OCI-M1 (cell line): ENCODE data around the gene CACNG4.

Experiments used
- DNase-seq: peaks from one replicate; lab custom pipeline; 2025; lab: John Stamatoyannopoulos, UW

CACNG4 gene

GRCh38 chr17:66985338-66986237 lies 21.1 kb downstream of the CACNG4 start:
- DNase-seq, result no peak

- DNase-seq, result no peak
These were observed 22.2 kb downstream of the CACNG4 start for GRCh38 chr17:66986659-66987058.

DNA sequence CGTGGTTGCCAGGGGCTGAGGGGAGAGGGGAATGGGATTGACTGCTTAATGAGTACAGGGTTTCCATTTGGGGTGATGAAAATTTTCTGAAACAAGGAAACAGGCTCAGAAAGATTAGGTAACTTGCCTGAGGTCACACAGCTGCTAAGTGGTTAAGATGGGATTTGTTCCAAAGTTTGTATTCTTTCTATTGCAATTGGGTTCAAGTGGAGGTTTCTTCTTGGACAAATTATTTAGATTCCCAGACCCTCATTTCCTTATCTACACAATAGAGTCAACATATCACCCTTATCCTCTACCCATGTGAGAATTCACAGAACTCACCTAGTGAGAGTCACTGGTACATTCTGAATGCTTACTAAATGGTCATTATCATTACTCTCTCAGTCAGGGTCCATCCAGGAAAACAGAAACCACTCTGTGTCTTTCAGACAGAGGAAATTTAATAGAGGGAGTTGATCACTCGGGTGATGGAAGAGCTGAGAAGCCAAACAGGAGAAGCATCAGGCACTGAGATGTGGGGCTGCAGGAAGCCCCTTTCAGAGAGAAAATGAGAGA lies 22.6 kb downstream of the CACNG4 start:
- DNase-seq, result no peak

- DNase-seq, result no peak
These were observed 23.7 kb downstream of the CACNG4 start for GRCh38 chr17:66988069-66988798.

DNA sequence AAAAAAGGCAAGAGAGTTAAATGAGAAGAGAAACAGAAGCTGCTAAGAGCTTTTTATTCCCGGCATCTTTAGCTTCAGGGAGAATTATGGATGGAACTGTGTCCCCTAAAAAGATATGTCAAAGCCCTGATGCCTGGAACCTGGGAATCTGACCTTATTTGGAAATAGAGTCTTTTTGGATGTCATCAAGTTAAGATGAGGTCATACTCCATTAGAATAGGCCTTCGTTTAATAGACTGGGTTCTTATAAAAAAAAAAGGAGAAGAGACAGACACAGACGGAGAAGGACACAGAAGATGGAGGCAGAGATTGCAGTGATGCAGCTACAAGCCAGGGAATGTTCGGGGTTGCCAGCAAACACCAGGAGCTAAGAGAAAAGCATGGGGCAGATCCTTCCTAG lies 24.6 kb downstream of the CACNG4 start:
- no peak for DNase-seq

DNA sequence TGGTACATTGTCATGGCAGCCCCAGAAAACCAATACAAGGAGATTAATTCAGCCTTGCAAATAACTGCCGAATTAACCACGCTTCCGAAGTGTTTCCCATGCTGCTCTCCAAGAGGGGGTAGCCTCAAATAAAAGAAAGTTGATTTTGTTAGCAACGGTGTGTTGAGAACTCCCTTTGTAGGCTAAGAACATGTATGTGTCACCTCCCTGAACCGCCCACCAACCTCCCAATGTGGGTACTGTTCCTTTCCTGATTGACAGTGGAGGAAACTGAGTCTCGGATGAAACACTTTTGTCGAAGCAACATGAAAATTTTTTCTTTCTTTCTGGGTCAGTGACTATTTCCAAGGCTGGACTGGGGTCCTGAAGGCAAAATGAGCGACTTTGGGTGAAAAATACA lies 25.1 kb downstream of the CACNG4 start:
- no peak for DNase-seq

DNA sequence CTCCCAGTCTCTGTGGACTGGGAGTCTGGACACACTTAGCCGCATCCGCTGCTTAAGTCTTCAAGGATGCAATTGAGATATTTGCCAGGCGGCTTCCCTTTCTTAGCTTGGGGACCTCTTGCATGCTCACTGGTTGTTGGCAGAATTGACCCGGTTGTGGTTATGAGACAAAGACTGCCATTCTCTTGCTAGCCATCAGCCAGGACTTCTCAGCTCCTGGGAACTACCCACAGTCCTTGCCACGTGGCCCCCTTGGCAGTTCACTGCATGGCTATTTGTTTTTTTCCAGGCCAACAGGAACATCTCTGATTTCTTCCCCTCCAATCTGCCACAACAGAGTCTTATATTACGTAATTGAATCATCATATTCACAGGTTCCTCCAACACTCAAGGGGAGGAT lies 25.5 kb downstream of the CACNG4 start:
- no peak for DNase-seq

- DNase-seq, result no peak
These were observed 28.5 kb downstream of the CACNG4 start for GRCh38 chr17:66992911-66993442.

- no peak for DNase-seq
These were observed 29.9 kb downstream of the CACNG4 start for GRCh38 chr17:66994361-66994760.

DNA sequence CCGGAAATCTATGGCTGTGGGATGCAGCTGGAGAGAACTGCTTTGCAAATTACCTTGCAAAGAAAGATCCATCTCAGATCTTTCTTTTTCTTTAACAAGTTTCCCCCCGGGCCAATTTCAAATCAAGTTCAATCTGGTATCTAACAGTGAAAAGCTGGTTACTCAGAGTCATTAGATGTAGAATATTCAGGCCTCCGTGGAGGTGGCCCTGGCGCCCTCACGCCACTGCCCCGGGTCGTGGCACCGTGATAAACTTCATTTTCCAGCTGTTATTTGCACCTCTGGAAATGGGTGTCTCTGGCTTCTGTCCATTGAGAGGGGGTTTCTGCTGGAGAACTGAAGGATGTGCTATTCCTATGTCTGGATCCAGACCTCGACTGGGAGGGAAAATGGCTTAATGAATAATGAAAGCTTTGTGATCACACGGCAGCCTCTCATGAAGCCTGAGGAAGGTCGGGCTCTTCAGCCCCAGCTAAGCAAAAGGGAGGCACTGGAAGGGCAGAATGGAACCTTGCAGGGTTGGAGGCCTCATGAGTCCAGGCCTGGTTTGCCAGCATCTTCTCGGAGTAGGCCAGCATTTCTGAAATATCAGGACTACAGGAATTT lies 30.5 kb downstream of the CACNG4 start:
- no peak for DNase-seq

DNA sequence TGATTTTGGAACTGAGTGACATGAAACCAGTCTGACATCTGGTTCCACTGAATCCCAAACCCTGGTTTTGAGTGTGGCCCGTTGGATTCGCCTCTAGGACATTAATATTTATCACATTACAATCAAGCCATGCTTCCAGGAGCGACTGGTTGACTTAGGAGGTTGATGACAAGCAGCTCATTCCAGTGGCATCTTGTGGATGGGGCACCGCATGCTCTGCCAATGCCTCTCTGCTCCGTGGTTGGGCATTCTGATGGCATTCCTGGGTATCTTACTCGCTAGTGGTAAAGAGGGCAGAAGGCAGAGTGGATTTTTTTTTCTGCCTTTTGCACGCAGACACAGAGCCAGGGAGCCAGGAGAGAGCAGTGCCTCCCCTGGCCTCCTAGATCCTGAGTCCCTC lies 31.4 kb downstream of the CACNG4 start:
- no peak for DNase-seq

DNA sequence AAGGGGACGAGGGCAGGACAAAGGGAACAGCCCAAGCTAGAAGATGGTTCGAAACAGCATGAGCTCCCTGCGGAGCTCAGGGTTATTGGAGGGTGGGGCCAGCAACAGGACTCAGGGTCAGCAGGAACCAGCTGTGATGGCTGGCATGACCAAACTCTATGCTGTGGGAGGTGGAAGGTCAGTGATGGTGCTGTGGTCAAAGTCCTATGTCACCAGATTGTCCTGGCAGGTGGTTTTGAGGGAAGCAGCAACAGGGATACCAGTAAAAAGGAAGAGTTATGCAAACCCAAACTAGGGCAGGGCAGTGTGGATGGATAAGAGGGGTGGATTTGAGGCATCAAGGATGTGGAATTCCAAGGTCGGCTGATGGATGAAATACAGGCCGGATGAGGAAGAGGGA lies 32.4 kb downstream of the CACNG4 start:
- DNase-seq, result no peak

GRCh38 chr17:67003231-67003630 lies 38.7 kb downstream of the CACNG4 start:
- DNase-seq, result no peak

DNA sequence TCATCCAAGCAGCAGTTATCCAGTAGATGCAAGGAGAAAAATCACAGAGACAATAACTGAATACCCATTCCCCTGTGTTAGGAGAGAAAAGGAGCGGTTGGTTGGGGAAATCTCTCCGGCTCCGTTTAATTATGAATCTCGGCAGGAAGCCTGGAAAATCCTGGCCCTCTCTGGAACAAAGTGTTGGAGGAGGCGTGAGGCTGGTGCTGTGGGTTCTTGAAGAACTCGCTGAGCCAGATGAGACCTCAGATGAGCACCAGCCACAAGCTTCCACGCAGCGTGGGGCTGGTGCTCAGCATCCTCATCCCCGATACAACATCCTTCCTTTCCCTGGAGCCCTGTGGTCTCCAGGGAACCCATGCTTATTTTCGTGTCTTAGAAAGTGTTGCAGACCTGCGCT lies 39.7 kb downstream of the CACNG4 start:
- DNase-seq, result no peak

DNA sequence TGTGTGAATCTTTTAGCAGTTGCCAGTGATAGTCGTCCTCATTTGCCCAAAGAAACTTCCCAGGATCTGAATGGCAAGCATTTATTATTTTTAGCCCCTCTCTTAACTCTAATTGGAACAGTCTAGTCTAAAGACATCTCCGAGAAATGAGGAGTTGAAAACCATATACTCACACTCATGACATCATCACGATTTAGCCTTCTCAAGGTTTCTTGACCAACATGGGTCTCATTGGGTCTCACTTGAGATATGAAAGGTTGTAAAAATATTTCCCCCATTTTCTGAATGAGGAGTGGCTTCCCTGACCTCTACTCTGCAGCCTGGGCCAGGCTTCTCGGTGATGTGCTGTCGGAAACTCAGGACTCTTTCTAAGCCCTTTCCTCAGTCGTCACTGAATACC lies 42.8 kb downstream of the CACNG4 start:
- DNase-seq, result no peak

GRCh38 chr17:67008101-67008500 lies 43.6 kb downstream of the CACNG4 start:
- DNase-seq, result no peak

DNA sequence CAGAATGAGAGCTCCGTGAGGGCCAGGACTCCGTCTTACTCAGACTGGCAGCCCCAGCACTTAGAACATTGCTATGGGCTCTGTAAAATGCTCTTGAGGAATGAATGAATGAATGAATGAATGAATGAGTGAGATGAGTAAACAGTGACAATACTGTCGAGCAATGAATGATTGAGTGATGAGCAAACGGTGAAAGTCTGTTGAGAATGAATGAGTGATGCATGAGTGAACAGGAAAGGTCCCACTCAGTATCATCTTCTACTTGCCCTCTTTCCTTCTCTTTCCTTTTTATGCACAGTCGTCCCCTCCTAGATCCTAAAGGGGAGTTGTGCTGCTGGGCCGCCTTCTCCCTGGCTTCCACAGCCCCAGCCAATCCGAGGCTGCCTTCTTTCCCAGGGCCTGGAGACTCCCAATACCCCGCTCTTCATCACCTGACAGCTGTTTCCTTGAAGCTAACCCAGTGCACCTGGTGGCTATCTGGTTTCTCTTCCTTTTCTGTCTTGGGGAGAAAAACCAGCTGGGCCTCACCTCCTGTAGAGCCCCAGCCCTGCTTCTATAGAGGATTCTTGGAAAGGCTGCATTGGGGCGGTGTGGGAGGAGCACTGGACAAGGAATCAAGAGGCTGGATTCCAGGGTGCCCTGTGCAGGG lies 47.1 kb downstream of the CACNG4 start:
- DNase-seq, result no peak

DNA sequence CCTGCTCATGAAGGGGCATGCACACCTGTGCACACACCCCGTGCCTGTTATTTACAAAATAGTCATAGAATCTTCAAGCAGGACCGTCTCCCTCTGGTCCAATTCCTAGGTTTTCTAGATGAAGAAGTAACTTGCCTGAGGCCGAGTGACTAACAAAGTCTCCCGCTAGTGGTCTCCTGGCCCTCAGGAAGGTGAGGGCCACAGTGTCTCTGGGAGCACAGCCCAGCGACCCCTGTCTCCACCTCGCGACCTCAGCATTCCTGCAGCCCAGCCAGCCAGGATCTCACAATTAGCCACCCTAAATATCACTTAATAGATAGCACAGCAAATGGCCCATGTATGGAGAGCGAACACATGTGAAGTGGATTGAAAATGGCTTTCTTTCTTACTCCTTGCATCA lies 49.4 kb downstream of the CACNG4 start:
- DNase-seq, result no peak

GRCh38 chr17:67015001-67015400 lies 50.5 kb downstream of the CACNG4 start:
- no peak for DNase-seq

DNA sequence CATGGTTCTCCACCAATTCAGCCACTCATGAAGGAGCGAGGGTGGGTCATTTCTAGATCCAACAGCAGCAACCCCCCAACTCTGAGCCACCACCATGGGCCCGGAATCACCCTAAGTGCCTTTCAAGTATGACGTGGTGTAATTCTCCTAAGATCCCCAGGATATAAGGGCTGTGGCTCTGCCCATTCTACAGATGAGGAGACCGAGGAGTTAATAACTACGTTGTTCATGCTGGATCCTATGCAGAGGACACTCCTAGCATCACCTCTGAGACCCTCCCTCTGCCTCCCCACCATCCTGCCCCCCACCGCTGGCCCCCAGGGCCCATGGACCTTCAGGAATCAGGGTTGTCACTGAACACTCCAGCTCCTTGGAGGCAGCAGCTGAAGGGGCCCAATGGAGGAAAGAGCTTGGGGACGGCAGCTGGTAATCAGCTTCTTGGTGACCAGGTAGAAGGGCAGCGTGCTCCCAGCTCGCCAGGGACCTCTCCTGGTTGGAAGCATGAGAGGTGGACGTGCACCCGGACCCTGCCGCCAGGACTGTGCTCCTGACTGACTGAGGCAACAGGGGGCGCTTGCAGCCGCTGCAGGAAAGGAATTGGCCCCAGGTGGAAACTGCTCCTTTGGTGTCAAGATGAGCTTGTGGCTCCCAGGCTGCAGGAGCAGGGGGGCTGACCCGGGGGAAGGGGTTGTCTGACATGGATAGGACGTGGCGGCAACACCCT lies 51.7 kb downstream of the CACNG4 start:
- no peak for DNase-seq

DNA sequence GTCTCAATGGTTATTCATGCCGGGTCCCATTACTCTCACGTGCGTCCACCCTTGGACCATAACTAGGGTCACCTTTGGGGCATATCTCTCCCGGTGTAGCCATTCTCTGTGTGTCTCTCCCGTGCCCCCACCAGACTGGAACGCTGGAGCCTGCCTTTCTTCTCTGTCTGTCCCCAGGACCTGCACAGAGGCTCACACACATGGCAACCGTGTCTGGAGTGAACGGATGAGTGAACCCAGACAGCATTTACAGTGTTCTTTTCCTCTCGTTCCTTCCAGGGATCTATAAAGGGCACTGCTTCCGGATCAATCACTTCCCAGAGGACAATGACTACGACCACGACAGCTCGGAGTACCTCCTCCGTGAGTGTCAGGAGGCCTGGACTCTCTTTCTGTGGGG lies 53.4 kb downstream of the CACNG4 start:
- DNase-seq, result no peak
